ENCODE data around the gene HEY2.
"Not testable (repeated sequence)": the region's sequence is repeated elsewhere in the genome, so short reads cannot be mapped to it uniquely, and the experiment has no call there.

GRCh38 chr6:125804866-125805425 is 55.5 kb downstream of the HEY2 start:
- not testable (repeated sequence) for TF ChIP-seq POLR2A (IDR thresholded peaks at IDR 0.05; ENCODE audit: low read depth); CTCF (IDR thresholded peaks at IDR 0.05); POLR2AphosphoS5 (IDR thresholded peaks at IDR 0.05)
